H1 (cell line): ENCODE data around the gene SIMC1. TPM values are rescaled to one million over a fixed set of nuclear protein-coding genes. Genes with fewer than 3 reads are reported as not detected.

Experiments
- CTCF ChIA-PET: fragments of 300-600 bp; sonication (Branson Sonifier 250); formaldehyde crosslinking; loops from one replicate; lab custom pipeline; 2021; ENCODE audit not compliant: partially characterized antibody; lab: Charles Lee
- POLR2A ChIA-PET: fragments of 300-600 bp; sonication (Branson Sonifier 250); formaldehyde crosslinking; loops from one replicate; lab custom pipeline; 2021; ENCODE audit warnings: inconsistent platforms; ENCODE audit not compliant: partially characterized antibody; lab: Charles Lee
- DNase-seq, 2 experiments: peaks; one replicate each; pipeline versions ENCODE4 v3.0.0 to v3.0.0-alpha.2; 2010 to 2022; ENCODE audit warnings: low spot score in 2 of 2, low read depth in 1 of 2, mixed read lengths in 1 of 2
- FAIRE-seq: peaks from 2 replicates; lab custom pipeline; 2011; peaks lifted over from hg19 to GRCh38; lab: Jason Lieb, UNC
- H2AFZ ChIP-seq: 2 replicates; pipeline ENCODE4 v1.8.1; 2012; ENCODE audit warnings: low read length, inconsistent platforms
- H2AK5ac ChIP-seq: 2 replicates; pipeline ENCODE4 v1.6.1; 2013; ENCODE audit warnings: low read depth, low read length
- H2BK120ac ChIP-seq: replicated peaks from 2 replicates; pipeline ENCODE3; 2013; ENCODE audit warnings: low read depth, low read length, inconsistent platforms
- H2BK12ac ChIP-seq: 2 replicates; pipeline ENCODE4 v1.6.1; 2013; ENCODE audit warnings: low read depth, low read length
- H2BK15ac ChIP-seq: 2 replicates; pipeline ENCODE4 v1.6.1; 2013; ENCODE audit warnings: low read length
- H2BK20ac ChIP-seq: 2 replicates; pipeline ENCODE4 v1.6.1; 2013; ENCODE audit warnings: low read length
- H2BK5ac ChIP-seq: 2 replicates; pipeline ENCODE4 v1.6.1; 2013; ENCODE audit warnings: low read depth, low read length
- H3K14ac ChIP-seq: 2 replicates; pipeline ENCODE4 v1.6.1; 2013; ENCODE audit warnings: inconsistent platforms; ENCODE audit not compliant: insufficient read length
- H3K18ac ChIP-seq: 2 replicates; pipeline ENCODE4 v1.6.1; 2013; ENCODE audit warnings: low read length; ENCODE audit errors: extremely low read depth
- H3K23ac ChIP-seq: 2 replicates; pipeline ENCODE4 v1.6.1; 2013; ENCODE audit warnings: inconsistent platforms; ENCODE audit not compliant: insufficient read length
- H3K23me2 ChIP-seq: 2 replicates; pipeline ENCODE4 v1.6.1; 2013; ENCODE audit warnings: low read depth, low read length
- H3K27ac ChIP-seq: 2 replicates; pipeline ENCODE4 v1.6.1; 2011; ENCODE audit warnings: low read depth, low read length, inconsistent platforms
- H3K27me3 ChIP-seq, 4 experiments: replicated peaks in 1 of 4; 1 replicate in 1 of 4; 2 replicates in 3 of 4; pipeline versions ENCODE4 v1.6.1 to v1.8.1; 2011 to 2013; ENCODE audit warnings: low read length in 3 of 4, mild to moderate bottlenecking in 3 of 4, inconsistent platforms in 2 of 4, mixed read lengths in 2 of 4, moderate library complexity in 1 of 4; ENCODE audit not compliant: control insufficient read depth in 3 of 4, insufficient read depth in 3 of 4; ENCODE audit errors: extremely low read depth in 1 of 4
- H3K36me3 ChIP-seq, 4 experiments: 2 replicates each; pipeline versions ENCODE4 v1.6.1 to v1.8.1; 2011 to 2013; ENCODE audit warnings: mild to moderate bottlenecking in 4 of 4, low read length in 3 of 4, moderate library complexity in 2 of 4, control low read depth in 1 of 4, inconsistent platforms in 1 of 4; ENCODE audit not compliant: insufficient read depth in 4 of 4, control insufficient read depth in 2 of 4
- H3K4ac ChIP-seq: replicated peaks from 2 replicates; pipeline ENCODE3; 2013; ENCODE audit warnings: low read length, low read depth, mixed read lengths, inconsistent platforms; ENCODE audit not compliant: insufficient read length
- H3K4me1 ChIP-seq, 4 experiments: replicated peaks in 1 of 4; 1 replicate in 1 of 4; 2 replicates in 3 of 4; pipeline versions ENCODE4 v1.6.1 to v1.8.1; 2011 to 2013; ENCODE audit warnings: low read length in 3 of 4, inconsistent platforms in 2 of 4, mixed read lengths in 1 of 4; ENCODE audit not compliant: insufficient read depth in 4 of 4, control insufficient read depth in 3 of 4
- H3K4me2 ChIP-seq, 2 experiments: 2 replicates each; pipeline versions ENCODE4 v1.6.1 to v1.8.1; 2011 to 2013; ENCODE audit warnings: low read depth in 2 of 2, low read length in 2 of 2, control low read depth in 1 of 2, inconsistent platforms in 1 of 2, mild to moderate bottlenecking in 1 of 2; ENCODE audit not compliant: insufficient read depth in 1 of 2
- H3K4me3 ChIP-seq, 4 experiments: fragments of 200-600, 300-600 bp in 1 of 4; sonication (generic), shearing (Covaris generic), sonication (Bioruptor Twin) in 1 of 4; 2 replicates each; pipeline versions ENCODE4 v1.5.1 to v1.8.1; 2011 to 2016; ENCODE audit warnings: low read length in 4 of 4, low read depth in 3 of 4, control low read depth in 2 of 4, inconsistent platforms in 2 of 4, mild to moderate bottlenecking in 2 of 4, mixed read lengths in 1 of 4, moderate library complexity in 1 of 4; ENCODE audit not compliant: insufficient read depth in 2 of 4; ENCODE audit errors: extremely low read depth in 1 of 4
- H3K56ac ChIP-seq: replicated peaks from 2 replicates; pipeline ENCODE3; 2013; ENCODE audit warnings: low read depth, mild to moderate bottlenecking, mixed read lengths, low read length, inconsistent platforms; ENCODE audit not compliant: insufficient read length
- H3K79me1 ChIP-seq: 2 replicates; pipeline ENCODE4 v1.6.1; 2013; ENCODE audit warnings: low read depth, low read length, control low read depth
- H3K79me2 ChIP-seq, 2 experiments: 2 replicates each; pipeline versions ENCODE4 v1.6.1 to v1.8.1; 2012 to 2013; ENCODE audit warnings: low read length in 2 of 2, mild to moderate bottlenecking in 2 of 2, inconsistent platforms in 1 of 2; ENCODE audit not compliant: insufficient read depth in 2 of 2, control insufficient read depth in 1 of 2
- H3K9ac ChIP-seq, 4 experiments: replicated peaks in 1 of 4; 1 replicate in 1 of 4; 2 replicates in 3 of 4; pipeline versions ENCODE4 v1.6.1 to v1.8.1; 2011 to 2013; ENCODE audit warnings: low read depth in 3 of 4, low read length in 3 of 4, control low read depth in 2 of 4, mild to moderate bottlenecking in 2 of 4, moderate library complexity in 2 of 4, inconsistent platforms in 1 of 4; ENCODE audit errors: extremely low read depth in 1 of 4
- H3K9me3 ChIP-seq, 2 experiments: 2 replicates each; pipeline versions ENCODE4 v1.6.1 to v1.8.1; 2012 to 2013; ENCODE audit warnings: mild to moderate bottlenecking in 2 of 2, moderate library complexity in 2 of 2, control low read depth in 1 of 2, inconsistent platforms in 1 of 2, low read depth in 1 of 2, low read length in 1 of 2, mixed read lengths in 1 of 2; ENCODE audit not compliant: insufficient read depth in 2 of 2
- H4K20me1 ChIP-seq, 2 experiments: replicated peaks in 1 of 2; 2 replicates each; pipeline versions ENCODE3 to v1.8.1; 2011 to 2013; ENCODE audit warnings: inconsistent platforms in 2 of 2, low read length in 2 of 2, mild to moderate bottlenecking in 1 of 2; ENCODE audit not compliant: insufficient read depth in 2 of 2, control insufficient read depth in 1 of 2
- H4K5ac ChIP-seq: 2 replicates; pipeline ENCODE4 v1.6.1; 2013; ENCODE audit warnings: low read length, low read depth, mixed read lengths, inconsistent platforms; ENCODE audit not compliant: insufficient read length
- H4K8ac ChIP-seq: 2 replicates; pipeline ENCODE4 v1.8.0; 2013; ENCODE audit warnings: mild to moderate bottlenecking, moderate library complexity, low read length, inconsistent platforms; ENCODE audit not compliant: insufficient read depth; ENCODE audit errors: extremely low read depth
- H4K91ac ChIP-seq: replicated peaks from 2 replicates; pipeline ENCODE3; 2013; ENCODE audit warnings: low read length, mixed read lengths, inconsistent platforms; ENCODE audit not compliant: insufficient read length
- CHD1 ChIP-seq: IDR thresholded peaks from 2 replicates; pipeline ENCODE4 v1.6.1; 2012; ENCODE audit warnings: low read depth, low read length, improper control_type of control experiment
- CHD2 ChIP-seq: IDR thresholded peaks from 2 replicates; pipeline ENCODE4 v1.6.1; 2012; ENCODE audit warnings: low read length, improper control_type of control experiment
- EZH2 ChIP-seq: fragments of 200-600 bp; sonication (generic); IDR thresholded peaks from 2 replicates; pipeline ENCODE4 v1.7.1; 2012; ENCODE audit warnings: low read depth, mild to moderate bottlenecking, moderate library complexity, low read length, inconsistent platforms; ENCODE audit not compliant: severe bottlenecking
- POLR2A ChIP-seq, 2 experiments: IDR thresholded peaks; 1 replicate in 1 of 2; 2 replicates in 1 of 2; pipeline ENCODE4 v1.6.1; 2011; ENCODE audit warnings: low read depth in 2 of 2, low read length in 2 of 2, mild to moderate bottlenecking in 2 of 2; ENCODE audit errors: control extremely low read depth in 1 of 2
- POLR2AphosphoS5 ChIP-seq: IDR thresholded peaks from 2 replicates; pipeline ENCODE4 v1.6.1; 2011; ENCODE audit warnings: low read depth, low read length
- TAF1 ChIP-seq: IDR thresholded peaks from 2 replicates; pipeline ENCODE4 v1.6.1; 2011; ENCODE audit warnings: mild to moderate bottlenecking, low read depth, low read length
- TBP ChIP-seq: IDR thresholded peaks from 2 replicates; pipeline ENCODE4 v1.6.1; 2011; ENCODE audit warnings: low read depth, low read length, improper control_type of control experiment
- YY1 ChIP-seq: IDR thresholded peaks from 2 replicates; pipeline ENCODE4 v1.6.1; 2011; ENCODE audit warnings: low read depth, mild to moderate bottlenecking, low read length
- ZNF274 ChIP-seq: IDR thresholded peaks from 2 replicates; pipeline ENCODE4 v1.7.0; 2012; ENCODE audit warnings: low read length, borderline replicate concordance; ENCODE audit errors: extremely low read depth
- WGBS, 2 experiments: shearing (Covaris generic) in 1 of 2; methylation state at CpG; one replicate each; pipeline versions ENCODE4 v1.1.6 to v1.1.7; 2013 to 2015; ENCODE audit warnings: low lambda C conversion rate in 2 of 2, mixed read lengths in 2 of 2, inconsistent platforms in 1 of 2, low coverage in 1 of 2, missing lambda C conversion rate in 1 of 2; ENCODE audit not compliant: insufficient replicate concordance in 2 of 2, insufficient coverage in 1 of 2, insufficient read length in 1 of 2; ENCODE audit errors: extremely low coverage in 1 of 2, missing lambda C conversion rate in 1 of 2; 5-methylcytosine and 5-hydroxymethylcytosine counted together
- polyA plus RNA-seq, 7 experiments: library from polyadenylated mRNA; depleted of rRNA in 3 of 7; stranded (reverse) in 5 of 7; unstranded in 2 of 7; fragments of >200 nt in 5 of 7; fragments of 200-250 nt in 2 of 7; gene quantifications; 1 replicate in 5 of 7; 2 replicates in 1 of 7; 4 replicates in 1 of 7; pipeline versions ENCODE4 v1.2.1 to v1.2.3, GENCODE V29; 2011 to 2013; ENCODE audit warnings: missing spikeins in 2 of 7, mixed read lengths in 2 of 7
- total RNA-seq: library from RNA; stranded (reverse); fragmentation: NEBNext Ultra II Directional; extraction: Animal tissue kit (Norgen Biotek cat#: 25700); gene quantifications from 2 replicates; pipeline ENCODE4 v1.2.1, GENCODE V29; 2021
- TF ChIP-seq, protein P1 (sequence below): IDR thresholded peaks from 2 replicates; pipeline ENCODE4 v1.6.1; 2011; ENCODE audit warnings: low read length, improper control_type of control experiment

SIMC1 gene
- total and polyA plus RNA-seq, 2 of the 8 experiments (the other 6 are each of a cell fraction or from before 2014, with no cell fraction given): 12.3 to 21.2 TPM

DNA sequence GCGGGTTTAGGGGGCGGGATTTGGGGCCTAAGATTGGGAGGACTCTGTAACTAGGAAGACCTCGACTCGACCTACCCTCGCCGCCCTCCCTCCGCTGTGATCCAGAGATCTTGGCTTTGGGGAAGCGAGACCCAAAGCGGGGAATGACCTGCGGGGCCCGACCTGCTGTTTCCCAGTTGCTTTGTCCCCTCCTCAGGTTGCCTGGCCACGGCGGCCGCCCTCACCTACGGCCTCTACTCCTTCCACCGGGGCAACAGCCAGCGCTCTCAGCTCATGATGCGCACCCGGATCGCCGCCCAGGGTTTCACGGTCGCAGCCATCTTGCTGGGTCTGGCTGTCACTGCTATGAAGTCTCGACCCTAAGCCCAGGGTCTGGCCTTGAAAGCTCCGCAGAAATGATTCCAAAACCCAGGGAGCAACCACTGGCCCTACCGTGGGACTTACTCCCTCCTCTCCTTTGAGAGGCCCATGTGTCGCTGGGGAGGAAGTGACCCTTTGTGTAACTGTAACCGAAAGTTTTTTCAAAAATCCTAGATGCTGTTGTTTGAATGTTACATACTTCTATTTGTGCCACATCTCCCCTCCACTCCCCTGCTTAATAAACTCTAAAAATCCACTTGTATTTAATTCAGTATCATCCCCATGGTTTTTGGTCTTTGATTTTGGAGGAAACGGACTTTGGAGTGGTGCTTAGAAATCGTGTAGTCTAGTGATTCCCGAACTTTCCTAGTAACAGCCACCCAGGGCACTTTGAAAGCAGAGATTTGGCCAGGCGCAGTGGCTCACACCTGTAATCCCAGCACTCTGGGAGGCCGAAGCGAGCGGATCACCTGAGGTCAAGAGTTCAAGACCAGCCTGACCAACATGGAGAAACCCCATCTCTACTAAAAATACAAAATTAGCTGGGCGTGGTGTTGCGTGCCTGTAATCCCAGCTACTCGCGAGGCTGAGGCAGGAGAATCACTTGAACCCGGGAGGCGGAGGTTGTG is 151.2 kb downstream of the SIMC1 start:
- H4K8ac ChIP-seq: peak overlapping the region; percentile 76; the same call in 1 of the 2 replicates
- H3K27ac ChIP-seq: peak overlapping the region; percentile 90
- peak overlapping the region; percentile 91 for H3K18ac ChIP-seq
- no peak for DNase-seq
- peak overlapping the region; percentile 61; the same call in 1 of the 2 replicates for H2BK15ac ChIP-seq
- H4K5ac ChIP-seq: no peak overlapping the region
- peaks cover 7% of the 10 kb centered on the region; the same call in 1 of the 2 replicates for H3K79me1 ChIP-seq
- no peak overlapping the region for H3K14ac ChIP-seq
- H3K27me3 ChIP-seq: no peaks in the 10 kb centered on the region
- FAIRE-seq: no peak
- no peak overlapping the region for H4K91ac ChIP-seq
- H3K56ac ChIP-seq: peak overlapping the region; percentile 90
- no peaks in the 10 kb centered on the region for H3K9me3 ChIP-seq
- H3K23ac ChIP-seq: no peak overlapping the region
- no peak overlapping the region for H3K4ac ChIP-seq
- peak overlapping the region; percentile 71; the same call in 1 of the 2 replicates for H2AFZ ChIP-seq
- peak overlapping the region; percentile 51 to 93 (median 88) for H3K9ac ChIP-seq
- H3K4me2 ChIP-seq: peak overlapping the region; percentile 83 to 91
- peaks cover 11 to 20% (median 12%) of the 10 kb centered on the region in 4 experiments for H3K36me3 ChIP-seq
- H2BK20ac ChIP-seq: no peak overlapping the region
- H2AK5ac ChIP-seq: peak overlapping the region; percentile 66; the same call in 1 of the 2 replicates
- CTCF ChIA-PET: interaction anchor here (7.9 kb wide), 1 partner anchor 16 kb away, joined by 83 read pairs; no protein-coding TSS in a partner anchor
- H3K4me1 ChIP-seq: peaks cover 0 to 5% (median 1%) of the 10 kb centered on the region in 4 experiments; a peak in 2 of 7 replicates
- H3K79me2 ChIP-seq: peaks cover 0 to 29% of the 10 kb centered on the region in 2 experiments
- no peak overlapping the region for H2BK120ac ChIP-seq
- peak overlapping the region; percentile 98 for H2BK5ac ChIP-seq
- peaks cover 9% of the 10 kb centered on the region; the same call in 1 of the 2 replicates for H3K23me2 ChIP-seq
- H2BK12ac ChIP-seq: 0 out of 2 replicates have a peak overlapping the region, but pooled peaks have one; percentile 81
- H4K20me1 ChIP-seq: peaks cover 3 to 4% of the 10 kb centered on the region in 2 experiments
- POLR2A ChIA-PET: interaction anchor here (0.8 to 10.2 kb wide), 8 partner anchors 10 to 153 kb away, joined by 3 to 93 read pairs (median 16); partner anchors contain the start of genes FAF2, KIAA1191 and RNF44
- 29% methylated on average over 41 of the region's 41 CpGs; no CpG with 5 or more reads in 1 of the 2 experiments for WGBS, 2 experiments
- H3K4me3 ChIP-seq: peak overlapping the region; percentile 92 to 96 (median 95)
- TF ChIP-seq CHD2 (no peak), ZNF274 (no peak), EZH2 (no peak), POLR2AphosphoS5 (peak; percentile 88), TAF1 (peak; percentile 5; the same call in 1 of the 2 replicates), CHD1 (no peak), POLR2A (IDR thresholded peaks at IDR 0.05; ENCODE audit: control extremely low read depth in 1 of 2, low read depth in 2 of 2, low read length in 2 of 2) (peak; percentile 20 to 85), TBP (no peak; the same call in 1 of the 2 replicates), YY1 (peak; percentile 87)
- TF ChIP-seq, protein P1, sequence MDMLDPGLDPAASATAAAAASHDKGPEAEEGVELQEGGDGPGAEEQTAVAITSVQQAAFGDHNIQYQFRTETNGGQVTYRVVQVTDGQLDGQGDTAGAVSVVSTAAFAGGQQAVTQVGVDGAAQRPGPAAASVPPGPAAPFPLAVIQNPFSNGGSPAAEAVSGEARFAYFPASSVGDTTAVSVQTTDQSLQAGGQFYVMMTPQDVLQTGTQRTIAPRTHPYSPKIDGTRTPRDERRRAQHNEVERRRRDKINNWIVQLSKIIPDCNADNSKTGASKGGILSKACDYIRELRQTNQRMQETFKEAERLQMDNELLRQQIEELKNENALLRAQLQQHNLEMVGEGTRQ: no peak; the same call in 1 of the 2 replicates
